Endothelial cell (in vitro differentiated cells): ENCODE measurements around the gene CMTR1. TPM values are rescaled to one million over a fixed set of nuclear protein-coding genes. Genes with fewer than 3 reads are reported as not detected.

Source experiments
- DNase-seq: peaks from one replicate; pipeline ENCODE4 v3.0.0; 2021; ENCODE audit warnings: low spot score
- H3K27ac Mint-ChIP-seq: one replicate; pipeline ENCODE4 v1.8.0; 2021; ENCODE audit warnings: mixed read lengths, inconsistent platforms; ENCODE audit not compliant: unreplicated experiment
- H3K27me3 Mint-ChIP-seq: one replicate; pipeline ENCODE4 v1.8.0; 2021; ENCODE audit warnings: mild to moderate bottlenecking, moderate library complexity, mixed read lengths, inconsistent platforms; ENCODE audit not compliant: unreplicated experiment
- H3K36me3 Mint-ChIP-seq: one replicate; pipeline ENCODE4 v1.8.0; 2021; ENCODE audit warnings: mild to moderate bottlenecking, low read depth, mixed read lengths, inconsistent platforms; ENCODE audit not compliant: unreplicated experiment
- H3K4me1 Mint-ChIP-seq: one replicate; pipeline ENCODE4 v1.8.0; 2021; ENCODE audit warnings: mild to moderate bottlenecking, mixed read lengths, inconsistent platforms; ENCODE audit not compliant: unreplicated experiment
- H3K4me3 Mint-ChIP-seq: one replicate; pipeline ENCODE4 v1.8.0; 2021; ENCODE audit warnings: mild to moderate bottlenecking, mixed read lengths, inconsistent platforms; ENCODE audit not compliant: unreplicated experiment
- H3K9me3 Mint-ChIP-seq: one replicate; pipeline ENCODE4 v1.8.0; 2021; ENCODE audit warnings: mixed read lengths, inconsistent platforms; ENCODE audit not compliant: unreplicated experiment
- total RNA-seq: library from RNA; stranded (reverse); fragmentation: NEBNext Ultra II Directional; extraction: Animal tissue kit (Norgen Biotek cat#: 25700); gene quantifications from one replicate; pipeline ENCODE4 v1.2.1, GENCODE V29; 2021; ENCODE audit not compliant: unreplicated experiment
- TF ChIP-seq, protein P1 (sequence below): fragments of 200-600 bp; sonication (generic); IDR thresholded peaks from one replicate; pipeline ENCODE4 v1.5.0; 2021; ENCODE audit warnings: antibody characterized with exemption; ENCODE audit not compliant: unreplicated experiment

The CMTR1 gene
- total RNA-seq, 1 donor from 2014 or later = 50.0 TPM

DNA sequence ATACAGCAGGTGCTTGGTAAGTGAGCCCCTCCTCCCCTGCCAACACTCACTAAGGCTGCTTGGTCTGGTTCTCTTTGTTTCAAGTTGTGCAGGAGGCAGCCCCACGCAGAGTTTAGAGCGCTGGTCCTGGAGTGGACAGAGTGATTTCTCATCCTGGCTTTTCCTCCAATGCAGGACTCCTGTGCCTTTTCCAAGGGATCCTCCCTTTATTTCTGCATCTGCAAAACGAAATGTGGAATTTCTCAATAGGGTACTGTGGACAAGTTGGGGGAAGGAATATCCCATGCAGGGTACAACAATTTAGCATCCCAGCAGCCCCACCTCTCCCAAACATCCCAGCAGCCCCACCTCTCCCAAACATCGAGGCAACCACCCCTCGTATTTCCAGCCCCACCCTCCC lies 97.3 kb downstream of the CMTR1 start:
- Mint-ChIP-seq H3K4me3 (no peak overlapping the region), H3K27me3 (no peaks in the 10 kb centered on the region), H3K27ac (no peak overlapping the region), H3K9me3 (no peaks in the 10 kb centered on the region), H3K36me3 (no peaks in the 10 kb centered on the region), H3K4me1 (peaks cover 2% of the 10 kb centered on the region)
- TF ChIP-seq, protein P1, sequence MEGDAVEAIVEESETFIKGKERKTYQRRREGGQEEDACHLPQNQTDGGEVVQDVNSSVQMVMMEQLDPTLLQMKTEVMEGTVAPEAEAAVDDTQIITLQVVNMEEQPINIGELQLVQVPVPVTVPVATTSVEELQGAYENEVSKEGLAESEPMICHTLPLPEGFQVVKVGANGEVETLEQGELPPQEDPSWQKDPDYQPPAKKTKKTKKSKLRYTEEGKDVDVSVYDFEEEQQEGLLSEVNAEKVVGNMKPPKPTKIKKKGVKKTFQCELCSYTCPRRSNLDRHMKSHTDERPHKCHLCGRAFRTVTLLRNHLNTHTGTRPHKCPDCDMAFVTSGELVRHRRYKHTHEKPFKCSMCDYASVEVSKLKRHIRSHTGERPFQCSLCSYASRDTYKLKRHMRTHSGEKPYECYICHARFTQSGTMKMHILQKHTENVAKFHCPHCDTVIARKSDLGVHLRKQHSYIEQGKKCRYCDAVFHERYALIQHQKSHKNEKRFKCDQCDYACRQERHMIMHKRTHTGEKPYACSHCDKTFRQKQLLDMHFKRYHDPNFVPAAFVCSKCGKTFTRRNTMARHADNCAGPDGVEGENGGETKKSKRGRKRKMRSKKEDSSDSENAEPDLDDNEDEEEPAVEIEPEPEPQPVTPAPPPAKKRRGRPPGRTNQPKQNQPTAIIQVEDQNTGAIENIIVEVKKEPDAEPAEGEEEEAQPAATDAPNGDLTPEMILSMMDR = no peak
- DNase-seq = no peak

GRCh38 chr6:37531026-37531425 lies 98.0 kb downstream of the CMTR1 start:
- no peaks in the 10 kb centered on the region for H3K36me3 Mint-ChIP-seq
- no peaks in the 10 kb centered on the region for H3K9me3 Mint-ChIP-seq
- peaks cover 1% of the 10 kb centered on the region for H3K27me3 Mint-ChIP-seq
- peaks cover 6% of the 10 kb centered on the region for H3K4me1 Mint-ChIP-seq
- DNase-seq = no peak
- no peak overlapping the region for H3K27ac Mint-ChIP-seq
- H3K4me3 Mint-ChIP-seq = no peak overlapping the region
- TF ChIP-seq, protein P1 = no peak

Other genes starting within 250 kb of the CMTR1 start
- 11.8 TPM for gene TBC1D22B, start 175.4 kb upstream of the CMTR1 start, total RNA-seq
- 5.4 TPM for gene TMEM217, start 175.1 kb upstream of the CMTR1 start, total RNA-seq
- 21.8 TPM for gene RNF8, start 79.2 kb upstream of the CMTR1 start, total RNA-seq
- gene CCDC167, start 66.7 kb downstream of the CMTR1 start, total RNA-seq = 38.0 TPM